T-helper 17 cell (primary cell): ENCODE data around the gene KDR. TPM values are rescaled to one million over a fixed set of nuclear protein-coding genes. Genes with fewer than 3 reads are reported as not detected.

Experiments
- ATAC-seq: fragments of 150-1000 bp; cut with Tn5 transposase; 2 replicates; pipeline ENCODE4 v1.10.0; 2021; ENCODE audit warnings: mild to moderate bottlenecking, moderate library complexity
- DNase-seq, 3 donors: peaks; one replicate each; pipeline versions ENCODE4 v3.0.0 to v3.0.0-alpha.2; 2020 to 2021
- H3K9me3 ChIP-seq: one replicate; pipeline ENCODE4 v1.7.0; 2013; ENCODE audit warnings: low read length, mild to moderate bottlenecking; ENCODE audit not compliant: control insufficient read depth, poor library complexity, severe bottlenecking
- H3K27ac Mint-ChIP-seq: one replicate; pipeline ENCODE4 v1.8.0; 2022; ENCODE audit warnings: mild to moderate bottlenecking, moderate library complexity, mixed read lengths
- H3K27me3 Mint-ChIP-seq: one replicate; pipeline ENCODE4 v1.8.0; 2022; ENCODE audit warnings: mixed read lengths
- H3K36me3 Mint-ChIP-seq: one replicate; pipeline ENCODE4 v1.8.0; 2022; ENCODE audit warnings: low read depth, mixed read lengths
- H3K4me1 Mint-ChIP-seq: one replicate; pipeline ENCODE4 v1.8.0; 2022; ENCODE audit warnings: mild to moderate bottlenecking, mixed read lengths
- H3K4me3 Mint-ChIP-seq: one replicate; pipeline ENCODE4 v1.8.0; 2022; ENCODE audit warnings: mild to moderate bottlenecking, moderate library complexity, mixed read lengths
- total RNA-seq, 4 donors: library from RNA in 2 of 4; stranded (reverse) in 2 of 4; gene quantifications; one replicate each; pipeline ENCODE4 v1.2.3 and lab custom pipeline; 2022 to 2026

The KDR gene
- total RNA-seq (not detected), total RNA-seq (lab: John Stamatoyannopoulos, UW) (0 reads per million in 2 donors)

DNA sequence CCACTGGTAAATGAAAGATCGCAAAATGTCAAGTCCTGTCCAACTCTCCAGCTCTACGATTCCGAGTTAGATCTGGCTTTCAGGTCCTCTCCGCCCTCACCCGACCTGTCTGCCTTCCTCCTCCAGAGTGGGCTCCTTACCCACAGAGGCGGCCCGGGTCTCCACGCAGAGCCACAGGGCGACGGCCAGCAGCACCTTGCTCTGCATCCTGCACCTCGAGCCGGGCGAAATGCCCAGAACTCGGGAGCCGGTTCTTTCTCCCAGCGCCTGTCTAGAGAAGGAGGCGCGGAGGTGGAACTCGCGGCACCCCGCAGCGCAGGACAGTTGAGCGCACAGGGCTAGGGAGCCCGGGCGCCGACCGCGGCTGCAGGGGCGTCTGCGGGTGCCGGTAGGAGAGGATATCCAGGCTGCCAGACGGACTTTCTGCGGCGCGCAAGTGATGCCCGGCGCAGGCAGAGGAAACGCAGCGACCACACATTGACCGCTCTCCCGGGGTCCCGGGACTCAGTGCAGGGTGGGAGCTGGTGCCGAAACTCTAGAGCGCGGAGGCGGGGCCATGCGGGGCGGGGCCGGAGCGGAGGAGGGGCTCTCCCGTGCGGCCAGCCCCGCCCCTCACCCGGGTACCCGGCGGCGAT, at the start of gene KDR:
KDR (minus strand) TSS at position 509 of the 635 bp plus-strand sequence; CDS start at position 207, 302 bp downstream.
- peak within 1 kb of the TSS; percentile 50 for H3K4me3 Mint-ChIP-seq

DNA sequence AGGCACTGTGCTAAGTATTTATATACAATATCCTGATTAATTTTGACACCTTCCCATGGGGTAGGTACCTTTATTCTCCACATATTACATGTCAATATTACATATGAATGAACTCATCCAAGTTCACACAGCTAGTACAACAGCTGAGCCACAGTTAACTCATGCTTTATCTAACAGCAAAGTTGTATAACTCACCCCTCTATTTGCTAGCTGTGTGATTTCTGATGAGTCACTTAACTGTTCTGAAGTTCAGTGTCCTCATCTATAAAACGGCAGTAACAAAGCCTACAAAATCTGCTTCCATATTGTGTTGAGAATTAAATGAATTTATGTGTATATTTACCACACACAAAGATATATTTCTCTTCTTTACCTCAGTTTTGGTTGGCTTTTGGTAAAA, 48.2 kb upstream of the KDR start:
- Mint-ChIP-seq H3K36me3 (no peaks in the 10 kb centered on the region), H3K4me1 (peaks cover 6% of the 10 kb centered on the region), H3K27me3 (peaks cover 32% of the 10 kb centered on the region), H3K27ac (no peak overlapping the region), H3K4me3 (no peak overlapping the region)
- ATAC-seq (no peak), DNase-seq (no peak)
- H3K9me3 ChIP-seq, result no peaks in the 10 kb centered on the region

More for the DNA sequence above, at the start of gene KDR:
- no peak for ATAC-seq
- Mint-ChIP-seq H3K27me3 (peaks cover 49% of the 10 kb centered on the region), H3K36me3 (peaks cover 2% of the 10 kb centered on the region), H3K27ac (no peak within 1 kb of the TSS), H3K4me1 (peaks cover 2% of the 10 kb centered on the region)
- no peak for DNase-seq
- no peaks in the 10 kb centered on the region for H3K9me3 ChIP-seq

- ATAC-seq (no peak), DNase-seq (no peak)
- H3K36me3 Mint-ChIP-seq, result no peaks in the 10 kb centered on the region
- no peak overlapping the region for H3K4me3 Mint-ChIP-seq
- H3K4me1 Mint-ChIP-seq, result peaks cover 6% of the 10 kb centered on the region
- no peaks in the 10 kb centered on the region for H3K9me3 ChIP-seq
- peaks cover 31% of the 10 kb centered on the region for H3K27me3 Mint-ChIP-seq
- no peak overlapping the region for H3K27ac Mint-ChIP-seq
These were observed 47.4 kb upstream of the KDR start for GRCh38 chr4:55172694-55173287.

- peaks cover 27% of the 10 kb centered on the region for H3K27me3 Mint-ChIP-seq
- H3K9me3 ChIP-seq, result no peaks in the 10 kb centered on the region
- H3K4me3 Mint-ChIP-seq, result no peak overlapping the region
- DNase-seq, result no peak
- H3K36me3 Mint-ChIP-seq, result no peaks in the 10 kb centered on the region
- ATAC-seq, result no peak
- H3K27ac Mint-ChIP-seq, result no peak overlapping the region
- no peaks in the 10 kb centered on the region for H3K4me1 Mint-ChIP-seq
These were observed 45.1 kb upstream of the KDR start for GRCh38 chr4:55170462-55170861.

- Mint-ChIP-seq H3K4me1 (no peaks in the 10 kb centered on the region), H3K27me3 (peaks cover 27% of the 10 kb centered on the region), H3K27ac (no peak overlapping the region), H3K36me3 (no peaks in the 10 kb centered on the region), H3K4me3 (no peak overlapping the region)
- ATAC-seq (no peak), DNase-seq (no peak)
- H3K9me3 ChIP-seq, result no peaks in the 10 kb centered on the region
These were observed 44.1 kb upstream of the KDR start for GRCh38 chr4:55169352-55169961.

- Mint-ChIP-seq H3K4me3 (no peak overlapping the region), H3K27me3 (peaks cover 30% of the 10 kb centered on the region), H3K36me3 (peaks cover 2% of the 10 kb centered on the region), H3K27ac (no peak overlapping the region), H3K4me1 (peaks cover 2% of the 10 kb centered on the region)
- no peak for ATAC-seq
- no peaks in the 10 kb centered on the region for H3K9me3 ChIP-seq
- no peak for DNase-seq
These were observed 37.0 kb upstream of the KDR start for GRCh38 chr4:55162396-55162795.

DNA sequence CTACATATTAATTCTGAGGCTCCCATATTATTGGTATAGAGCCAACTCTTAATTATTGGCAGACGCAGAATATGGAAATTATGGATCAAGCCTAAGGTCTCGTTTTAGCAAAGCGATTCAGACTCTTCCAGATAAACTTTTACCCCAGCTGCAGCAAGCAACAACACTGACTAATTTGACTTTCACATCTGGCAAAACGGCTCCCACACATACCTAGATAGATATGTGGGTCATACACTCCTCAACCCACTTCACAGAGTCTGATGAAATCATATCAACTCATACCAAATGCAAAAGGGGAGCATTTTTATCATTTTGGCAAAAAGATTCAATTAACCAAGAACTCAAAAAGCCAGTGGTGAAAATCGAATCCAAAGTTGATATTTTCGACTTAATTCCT, 36.3 kb upstream of the KDR start:
- Mint-ChIP-seq H3K36me3 (peaks cover 2% of the 10 kb centered on the region), H3K27me3 (peaks cover 34% of the 10 kb centered on the region), H3K4me3 (no peak overlapping the region), H3K27ac (no peak overlapping the region), H3K4me1 (peaks cover 2% of the 10 kb centered on the region)
- no peaks in the 10 kb centered on the region for H3K9me3 ChIP-seq
- ATAC-seq, result no peak
- DNase-seq, result no peak

- ATAC-seq, result no peak
These were observed 34.5 kb upstream of the KDR start for GRCh38 chr4:55159851-55160250.

DNA sequence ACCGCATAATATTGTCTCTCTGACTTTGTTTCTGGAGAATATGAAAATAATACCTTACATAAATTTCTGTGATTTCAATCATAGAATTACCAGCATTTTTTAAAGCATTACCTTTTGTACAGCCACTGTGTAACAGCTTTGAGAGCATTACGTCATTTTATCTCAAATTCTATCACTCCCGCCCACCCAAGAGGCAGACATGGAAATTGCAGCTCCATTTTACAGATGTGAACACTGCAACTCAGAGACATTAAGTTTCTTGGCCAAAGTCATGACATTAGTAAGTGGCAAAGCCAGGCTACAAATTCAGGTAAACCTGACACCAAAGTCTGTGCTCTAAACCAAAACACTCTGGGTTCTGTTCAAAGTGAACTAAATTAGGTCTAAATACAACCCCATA, 33.6 kb upstream of the KDR start:
- Mint-ChIP-seq H3K27me3 (peaks cover 47% of the 10 kb centered on the region), H3K36me3 (peaks cover 2% of the 10 kb centered on the region), H3K27ac (no peak overlapping the region), H3K4me1 (peaks cover 2% of the 10 kb centered on the region), H3K4me3 (no peak overlapping the region)
- no peak for ATAC-seq
- DNase-seq, result no peak
- H3K9me3 ChIP-seq, result no peaks in the 10 kb centered on the region

More at GRCh38 chr4:55159851-55160250, 34.5 kb upstream of the KDR start:
- Mint-ChIP-seq H3K27me3 (peaks cover 42% of the 10 kb centered on the region), H3K4me1 (peaks cover 2% of the 10 kb centered on the region), H3K4me3 (no peak overlapping the region), H3K27ac (no peak overlapping the region), H3K36me3 (peaks cover 2% of the 10 kb centered on the region)
- H3K9me3 ChIP-seq, result no peaks in the 10 kb centered on the region
- DNase-seq, result no peak

GRCh38 chr4:55157559-55158277, 32.3 kb upstream of the KDR start:
- Mint-ChIP-seq H3K4me3 (no peak overlapping the region), H3K27me3 (peaks cover 47% of the 10 kb centered on the region), H3K36me3 (peaks cover 2% of the 10 kb centered on the region), H3K27ac (no peak overlapping the region), H3K4me1 (peaks cover 2% of the 10 kb centered on the region)
- no peaks in the 10 kb centered on the region for H3K9me3 ChIP-seq
- no peak for DNase-seq
- no peak for ATAC-seq

DNA sequence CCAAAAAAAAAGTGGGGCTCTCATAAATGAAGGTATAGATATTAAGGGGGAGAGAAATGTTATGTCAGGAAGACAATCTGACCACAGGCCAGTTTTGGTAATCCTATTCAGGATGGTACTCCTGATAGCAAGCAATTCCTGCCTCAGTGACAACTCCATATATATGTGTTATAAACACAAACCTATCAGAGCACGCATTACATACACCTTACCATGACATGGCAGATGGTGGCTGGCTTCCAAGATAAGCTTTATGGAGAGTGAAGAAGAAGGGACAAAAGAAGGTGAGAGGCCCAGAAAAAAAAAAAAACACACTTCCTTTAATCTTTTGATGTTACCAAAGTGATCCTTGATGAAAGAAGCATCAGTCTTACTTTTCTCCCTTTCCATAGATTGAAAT, 29.5 kb upstream of the KDR start:
- Mint-ChIP-seq H3K27me3 (peaks cover 36% of the 10 kb centered on the region), H3K4me1 (peaks cover 2% of the 10 kb centered on the region), H3K36me3 (peaks cover 2% of the 10 kb centered on the region), H3K4me3 (no peak overlapping the region), H3K27ac (no peak overlapping the region)
- no peaks in the 10 kb centered on the region for H3K9me3 ChIP-seq
- ATAC-seq, result no peak
- DNase-seq, result no peak

DNA sequence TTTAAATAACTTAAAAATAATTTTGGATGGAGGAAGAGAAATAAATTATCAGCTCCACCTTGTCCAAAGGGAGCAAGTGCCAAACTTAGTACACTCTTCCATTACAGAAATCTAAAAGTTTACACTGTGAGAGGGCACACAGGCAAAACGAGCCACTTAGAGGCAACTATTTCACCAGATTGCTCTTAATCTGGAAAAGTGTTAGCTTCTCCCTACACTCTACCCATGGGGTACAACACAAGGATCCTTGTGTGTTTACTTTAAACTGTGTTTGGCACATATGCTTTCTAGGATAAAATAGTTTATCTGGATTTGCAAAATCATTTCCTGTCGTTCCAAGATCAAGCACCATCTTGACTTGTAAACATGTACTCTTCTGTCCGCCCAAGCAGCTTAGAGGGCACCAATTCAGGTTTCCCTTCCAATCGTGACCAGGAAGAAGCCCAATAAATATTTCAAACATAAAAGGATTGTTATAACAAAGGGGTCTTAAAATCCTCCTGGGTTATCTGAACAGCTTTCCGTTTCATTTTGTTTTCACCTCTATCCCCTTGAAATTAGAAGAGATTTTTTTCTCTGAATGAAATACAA, 29.0 kb upstream of the KDR start:
- H3K4me3 Mint-ChIP-seq, result no peak overlapping the region
- H3K36me3 Mint-ChIP-seq, result peaks cover 2% of the 10 kb centered on the region
- peaks cover 32% of the 10 kb centered on the region for H3K27me3 Mint-ChIP-seq
- H3K9me3 ChIP-seq, result no peaks in the 10 kb centered on the region
- no peak for DNase-seq
- no peak overlapping the region for H3K27ac Mint-ChIP-seq
- no peak for ATAC-seq
- peaks cover 2% of the 10 kb centered on the region for H3K4me1 Mint-ChIP-seq

DNA sequence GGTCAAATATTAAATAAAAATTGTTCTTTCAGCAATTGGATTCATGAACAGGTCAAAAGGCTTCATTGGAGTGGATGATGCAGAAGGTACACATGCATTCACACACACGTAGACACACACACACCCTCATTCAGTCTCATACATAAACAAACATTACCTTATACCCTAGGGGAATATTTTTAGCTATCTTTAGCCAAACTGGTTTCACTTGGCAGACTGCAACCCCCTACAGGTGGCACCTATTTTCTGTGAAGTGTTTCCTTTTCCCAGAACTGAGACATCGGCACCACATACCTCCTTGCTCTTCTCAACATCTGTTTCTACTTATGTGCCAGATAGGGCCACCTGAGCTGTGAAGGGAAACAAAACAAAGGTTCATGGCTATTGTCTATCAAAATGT, 18.5 kb upstream of the KDR start:
- Mint-ChIP-seq H3K36me3 (no peaks in the 10 kb centered on the region), H3K4me3 (no peak overlapping the region), H3K27me3 (peaks cover 6% of the 10 kb centered on the region), H3K27ac (no peak overlapping the region), H3K4me1 (no peaks in the 10 kb centered on the region)
- no peak for ATAC-seq
- DNase-seq, result no peak
- H3K9me3 ChIP-seq, result no peaks in the 10 kb centered on the region
